SK-MEL-5 (cell line): ENCODE results near the gene PGBD2. TPM values are rescaled to one million over a fixed set of nuclear protein-coding genes. Genes with fewer than 3 reads are reported as not detected.

Source experiments
- small RNA-seq, 2 experiments: library from RNA; depleted of rRNA; stranded (forward); fragments of <200 nt; gene quantifications; one replicate each; pipeline ENCODE3, GENCODE V24; 2014
- total RNA-seq: library from RNA; depleted of rRNA; stranded (reverse); fragments of >200 nt; shearing (Covaris generic); gene quantifications from 2 replicates; pipeline ENCODE4 v1.2.3, GENCODE V29; 2014; rRNA removed

The PGBD2 gene
- total RNA-seq, 1 experiment from 2014 or later: 6.6 TPM

Small RNAs within 50 kb of the gene (small RNA-seq; reads per million reads assigned to genes)
- 0 to 0.05 reads per million in 2 experiments for gene RNU6-1205P

Other genes starting within 250 kb of the PGBD2 start
- not detected in 2 replicates for gene OR14I1, start 203.5 kb upstream of the PGBD2 start, total RNA-seq
- gene LYPD8, start 150.5 kb upstream of the PGBD2 start, total RNA-seq: 2.3 and 2.4 TPM in 2 replicates
- gene SH3BP5L, start 80.3 kb upstream of the PGBD2 start, total RNA-seq: 14.9 and 15.2 TPM in 2 replicates
- 25.4 and 29.8 TPM in 2 replicates for gene ZNF672, start 68.0 kb upstream of the PGBD2 start, total RNA-seq
- 16.4 and 18.7 TPM in 2 replicates for gene ZNF692, start 47.1 kb upstream of the PGBD2 start, total RNA-seq